Upper lobe of left lung (tissue), 6 donors: Measurements from ENCODE around the gene SLC40A1. TPM values are rescaled to one million over a fixed set of nuclear protein-coding genes. Genes with fewer than 3 reads are reported as not detected.

Source experiments
- ATAC-seq, 2 donors: fragments of 200-7000 bp; cut with Tn5 transposase; one replicate each; pipeline ENCODE4 v1.9.1; 2022; ENCODE audit warnings: mild to moderate bottlenecking in 2 of 2, moderate library complexity in 2 of 2; ENCODE audit not compliant: low FRiP score in 2 of 2
- DNase-seq, 2 donors: peaks; one replicate each; pipeline ENCODE4 v3.0.0-alpha.2; 2019 to 2020
- H3K27ac ChIP-seq, 4 donors: fragments of 200-600 bp; sonication (generic); one replicate each; pipeline ENCODE4 v1.5.1; 2016 to 2019
- H3K27me3 ChIP-seq, 4 donors: fragments of 200-600 bp; sonication (generic); one replicate each; pipeline ENCODE4 v1.5.1; 2017 to 2019
- H3K36me3 ChIP-seq, 4 donors: fragments of 200-600 bp; sonication (generic); one replicate each; pipeline ENCODE4 v1.5.1; 2016 to 2019
- H3K4me1 ChIP-seq, 4 donors: fragments of 200-600 bp; sonication (generic); one replicate each; pipeline ENCODE4 v1.5.1; 2018 to 2019
- H3K4me3 ChIP-seq, 4 donors: fragments of 200-600 bp; sonication (generic); one replicate each; pipeline ENCODE4 v1.5.1; 2017 to 2019; ENCODE audit warnings: mild to moderate bottlenecking in 2 of 4, moderate library complexity in 1 of 4
- H3K9me3 ChIP-seq, 4 donors: fragments of 200-600 bp; sonication (generic); one replicate each; pipeline ENCODE4 v1.5.1; 2018 to 2019
- CTCF ChIP-seq, 6 experiments: fragments of 450-650 bp in 4 of 6; fragments of 200-600 bp in 2 of 6; sonication (generic) in 2 of 6; IDR thresholded peaks; one replicate each; pipeline ENCODE4 v1.5.1; 2016 to 2019; ENCODE audit warnings: antibody characterized with exemption in 6 of 6
- EP300 ChIP-seq, 4 donors: sonication (generic); formaldehyde crosslinking; IDR thresholded peaks; one replicate each; pipeline ENCODE4 v1.5.1; 2017; ENCODE audit warnings: antibody characterized with exemption in 4 of 4, control low read depth in 2 of 4
- POLR2A ChIP-seq, 4 donors: fragments of 450-650 bp; IDR thresholded peaks; one replicate each; pipeline ENCODE4 v1.5.1; 2016 to 2017; ENCODE audit warnings: antibody characterized with exemption in 4 of 4, mild to moderate bottlenecking in 2 of 4
- POLR2AphosphoS5 ChIP-seq, 2 donors: sonication (generic); formaldehyde crosslinking; IDR thresholded peaks; one replicate each; pipeline ENCODE4 v1.5.1; 2017; ENCODE audit warnings: antibody characterized with exemption in 2 of 2
- WGBS, 2 donors: methylation state at CpG; one replicate each; pipeline ENCODE4 v1.1.5; 2017 to 2018; 5-methylcytosine and 5-hydroxymethylcytosine counted together
- total RNA-seq, 6 donors: library from RNA; depleted of rRNA in 4 of 6; stranded (reverse); fragments of >200 nt in 4 of 6; gene quantifications; one replicate each; pipeline versions ENCODE4 v1.1.0 to v1.2.1, GENCODE V29; 2016 to 2021
- donor health status: DM: no; HTN: no; CAD: no; lungs with moderate emphysema.
- donor health status: DM: no; HTN: yes; CAD: no; lungs with severe emphysema.

The SLC40A1 gene
- total RNA-seq, 6 donors from 2014 or later: 67.4 to 154 (median 131) TPM

DNA sequence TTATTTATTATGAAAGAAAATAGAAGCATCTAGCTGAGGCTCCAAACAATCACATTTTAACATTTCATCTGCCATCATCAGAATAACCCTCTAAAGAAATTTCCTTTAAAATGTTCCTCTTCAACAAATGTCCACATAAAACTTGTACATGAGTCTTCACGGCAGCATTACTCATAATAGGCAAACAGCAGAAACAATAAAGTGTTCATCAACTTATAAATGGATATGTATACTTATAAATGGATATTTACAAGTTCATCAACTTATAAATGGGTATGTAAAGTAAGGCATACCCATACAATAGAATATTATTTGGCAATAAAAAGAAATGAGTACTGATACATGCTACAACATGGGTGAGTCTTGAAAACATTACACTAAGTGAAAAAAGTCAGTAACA lies 47.2 kb upstream of the SLC40A1 start:
- peaks cover 0 to 7% (median 5%) of the 10 kb centered on the region in 4 donors for H3K4me1 ChIP-seq
- H3K9me3 ChIP-seq: no peaks in the 10 kb centered on the region
- 92 to 100% methylated on average over 1 of the region's 1 CpG for WGBS, 2 donors
- no peak overlapping the region for H3K27ac ChIP-seq
- TF ChIP-seq CTCF (IDR thresholded peaks at IDR 0.05) (no peak), POLR2A (IDR thresholded peaks at IDR 0.05) (no peak), EP300 (IDR thresholded peaks at IDR 0.05) (no peak), POLR2AphosphoS5 (IDR thresholded peaks at IDR 0.05) (no peak)
- no peak for ATAC-seq
- H3K36me3 ChIP-seq: no peaks in the 10 kb centered on the region
- no peak overlapping the region for H3K4me3 ChIP-seq
- no peaks in the 10 kb centered on the region for H3K27me3 ChIP-seq
- no peak for DNase-seq

DNA sequence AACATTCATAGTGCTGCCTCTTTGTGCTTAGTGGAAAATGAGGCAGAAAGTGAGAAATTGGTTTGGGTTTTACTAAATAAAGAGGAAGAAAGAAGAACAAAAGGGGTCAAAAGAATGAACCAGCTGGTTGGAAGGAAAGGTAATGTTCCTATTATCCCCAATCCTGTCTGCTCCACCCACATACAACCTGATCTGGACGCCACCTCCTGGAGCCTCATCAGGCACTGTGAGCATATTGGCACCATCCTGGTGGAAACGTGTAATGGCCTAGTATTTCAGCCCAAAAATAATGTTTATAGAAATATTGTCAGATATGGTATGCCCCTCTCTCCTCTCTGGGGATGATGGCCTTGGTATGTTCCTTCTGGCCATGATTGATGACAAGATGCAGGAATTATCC lies 45.0 kb upstream of the SLC40A1 start:
- H3K4me1 ChIP-seq: peaks cover 0 to 7% (median 5%) of the 10 kb centered on the region in 4 donors
- H3K27me3 ChIP-seq: no peaks in the 10 kb centered on the region
- ATAC-seq: no peak
- no peak overlapping the region for H3K4me3 ChIP-seq
- DNase-seq: no peak
- no peak for TF ChIP-seq CTCF (IDR thresholded peaks at IDR 0.05)
- no peak for TF ChIP-seq POLR2A (IDR thresholded peaks at IDR 0.05)
- no peak for TF ChIP-seq EP300 (IDR thresholded peaks at IDR 0.05)
- TF ChIP-seq POLR2AphosphoS5 (IDR thresholded peaks at IDR 0.05): no peak
- 94 to 97% methylated on average over 2 of the region's 2 CpGs for WGBS, 2 donors
- H3K36me3 ChIP-seq: no peaks in the 10 kb centered on the region
- H3K27ac ChIP-seq: no peak overlapping the region
- H3K9me3 ChIP-seq: no peaks in the 10 kb centered on the region

DNA sequence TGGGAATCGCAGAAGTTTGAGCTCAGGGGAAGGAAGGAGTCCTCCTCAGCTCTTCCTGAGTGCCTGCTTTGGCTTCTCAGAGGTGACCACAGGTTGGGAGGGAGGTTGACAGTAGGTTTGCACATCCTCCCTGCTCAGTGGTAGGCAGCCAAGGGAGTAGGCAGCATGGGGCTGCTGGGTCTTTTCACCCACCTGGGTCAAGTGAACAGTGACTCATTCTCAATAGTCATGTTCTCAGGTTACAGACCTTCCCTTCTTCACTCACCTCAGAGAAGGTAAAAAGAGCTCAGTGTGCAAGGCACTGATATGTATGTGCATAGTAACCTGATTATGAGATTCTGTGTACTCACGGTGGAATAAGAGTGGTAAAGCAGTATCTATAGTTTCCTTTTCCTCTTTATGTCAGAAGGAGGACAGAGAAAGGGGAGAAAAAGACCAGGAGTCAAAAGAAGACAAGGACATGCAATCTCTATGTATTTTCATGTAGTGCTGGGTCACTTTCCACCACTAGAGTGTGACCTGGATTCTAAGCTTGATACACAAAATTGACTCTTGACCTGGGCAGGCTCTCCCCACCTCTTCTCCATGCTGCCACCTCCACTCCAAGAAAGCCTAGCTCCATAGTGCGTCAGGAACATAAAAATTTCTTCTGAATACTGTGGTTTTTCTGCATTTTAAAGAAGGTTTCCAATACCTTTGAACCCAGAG lies 44.2 kb upstream of the SLC40A1 start:
- WGBS, 2 donors: 65 to 67% methylated on average over 3 of the region's 3 CpGs

GRCh38 chr2:189623049-189623448 lies 42.5 kb upstream of the SLC40A1 start:
- ATAC-seq (no peak), DNase-seq (no peak)
- H3K4me1 ChIP-seq: no peaks in the 10 kb centered on the region
- H3K27me3 ChIP-seq: no peaks in the 10 kb centered on the region
- H3K9me3 ChIP-seq: no peaks in the 10 kb centered on the region
- 90 to 100% methylated on average over 1 of the region's 1 CpG for WGBS, 2 donors
- H3K4me3 ChIP-seq: no peak overlapping the region
- TF ChIP-seq POLR2AphosphoS5 (IDR thresholded peaks at IDR 0.05): no peak
- TF ChIP-seq EP300 (IDR thresholded peaks at IDR 0.05): no peak
- TF ChIP-seq POLR2A (IDR thresholded peaks at IDR 0.05): no peak
- no peak for TF ChIP-seq CTCF (IDR thresholded peaks at IDR 0.05)
- no peaks in the 10 kb centered on the region for H3K36me3 ChIP-seq
- no peak overlapping the region for H3K27ac ChIP-seq

More for the DNA sequence above, 44.2 kb upstream of the SLC40A1 start:
- Histone ChIP-seq H3K27me3 (no peaks in the 10 kb centered on the region), H3K36me3 (no peaks in the 10 kb centered on the region), H3K4me1 (peaks cover 0 to 6% (median 4%) of the 10 kb centered on the region in 4 donors), H3K4me3 (no peak overlapping the region), H3K9me3 (no peaks in the 10 kb centered on the region), H3K27ac (no peak overlapping the region)
- ATAC-seq (no peak), DNase-seq (no peak)
- TF ChIP-seq EP300 (IDR thresholded peaks at IDR 0.05) (no peak), POLR2A (IDR thresholded peaks at IDR 0.05) (no peak), POLR2AphosphoS5 (IDR thresholded peaks at IDR 0.05) (no peak), CTCF (IDR thresholded peaks at IDR 0.05) (no peak)

DNA sequence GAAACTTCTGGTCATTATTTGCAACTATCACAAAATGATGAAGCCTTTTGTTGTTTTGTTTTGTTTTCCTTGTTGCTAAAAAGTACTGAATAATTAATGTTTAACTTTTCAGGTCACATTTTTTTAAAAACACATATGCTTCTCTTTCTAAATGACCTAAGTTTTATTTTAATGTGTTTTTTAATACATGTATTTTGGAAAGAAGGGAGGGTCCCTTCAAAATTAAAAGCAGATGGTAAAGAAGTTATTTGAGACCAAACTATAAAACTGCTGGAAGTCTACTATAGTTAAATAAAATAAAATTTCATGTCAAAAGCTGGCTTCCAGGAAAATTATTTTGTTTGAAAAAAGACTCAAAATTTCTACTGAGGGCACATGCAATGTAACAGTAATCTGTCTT lies 41.2 kb upstream of the SLC40A1 start:
- ATAC-seq (no peak), DNase-seq (no peak)
- H3K36me3 ChIP-seq: no peaks in the 10 kb centered on the region
- no peak overlapping the region for H3K4me3 ChIP-seq
- H3K9me3 ChIP-seq: no peaks in the 10 kb centered on the region
- TF ChIP-seq POLR2AphosphoS5 (IDR thresholded peaks at IDR 0.05): no peak
- TF ChIP-seq CTCF (IDR thresholded peaks at IDR 0.05): no peak
- no peak for TF ChIP-seq EP300 (IDR thresholded peaks at IDR 0.05)
- TF ChIP-seq POLR2A (IDR thresholded peaks at IDR 0.05): no peak
- no peaks in the 10 kb centered on the region for H3K4me1 ChIP-seq
- H3K27ac ChIP-seq: no peak overlapping the region
- no peaks in the 10 kb centered on the region for H3K27me3 ChIP-seq
